Measurements from ENCODE around the gene DUSP7. TPM values are rescaled to one million over a fixed set of nuclear protein-coding genes. Genes with fewer than 3 reads are reported as not detected.
A peak's percentile ranks its signal among the peaks of the same experiment; 100 is the strongest.

DUSP7 gene
- total RNA-seq, 1 experiment from 2014 or later, result 11.3 TPM

- DNase-seq (ENCODE audit: extremely low read depth, low read depth), result no peak
These were observed 12.8 kb upstream of the DUSP7 start for GRCh38 chr3:52069135-52069534.

- no peak for DNase-seq (ENCODE audit: extremely low read depth, low read depth)
These were observed 12.4 kb upstream of the DUSP7 start for GRCh38 chr3:52068730-52069129.

GRCh38 chr3:52068055-52068571 is 11.7 kb upstream of the DUSP7 start:
- no peak for DNase-seq (ENCODE audit: extremely low read depth, low read depth)

- DNase-seq (ENCODE audit: extremely low read depth, low read depth), result no peak
These were observed 11.2 kb upstream of the DUSP7 start for GRCh38 chr3:52067526-52067925.

- DNase-seq (ENCODE audit: extremely low read depth, low read depth), result no peak
These were observed 10.7 kb upstream of the DUSP7 start for GRCh38 chr3:52067046-52067445.

- DNase-seq (ENCODE audit: extremely low read depth, low read depth), result no peak
These were observed 8.9 kb upstream of the DUSP7 start for GRCh38 chr3:52065264-52065756.

GRCh38 chr3:52064561-52064960 is 8.2 kb upstream of the DUSP7 start:
- DNase-seq (ENCODE audit: extremely low read depth, low read depth), result no peak

- DNase-seq (ENCODE audit: extremely low read depth, low read depth), result no peak
These were observed 6.8 kb upstream of the DUSP7 start for GRCh38 chr3:52063026-52063723.

GRCh38 chr3:52062505-52062904 is 6.1 kb upstream of the DUSP7 start:
- DNase-seq (ENCODE audit: extremely low read depth, low read depth), result no peak

- DNase-seq (ENCODE audit: extremely low read depth, low read depth), result no peak
These were observed 4.9 kb upstream of the DUSP7 start for GRCh38 chr3:52061121-52061910.

GRCh38 chr3:52059781-52060180 is 3.4 kb upstream of the DUSP7 start:
- DNase-seq (ENCODE audit: extremely low read depth, low read depth), result no peak

GRCh38 chr3:52057812-52058495 is 1.6 kb upstream of the DUSP7 start:
- DNase-seq (ENCODE audit: extremely low read depth, low read depth), result no peak

GRCh38 chr3:52056968-52057811 is 819 bp upstream of the DUSP7 start:
- peak; percentile 97 for DNase-seq (ENCODE audit: extremely low read depth, low read depth)

- DNase-seq (ENCODE audit: extremely low read depth, low read depth), result peak; percentile 24
These were observed 627 bp downstream of the DUSP7 start for GRCh38 chr3:52055537-52056351.

- DNase-seq (ENCODE audit: extremely low read depth, low read depth), result no peak
These were observed 1.5 kb downstream of the DUSP7 start for GRCh38 chr3:52054661-52055511.

- DNase-seq (ENCODE audit: extremely low read depth, low read depth), result no peak
These were observed 2.8 kb downstream of the DUSP7 start for GRCh38 chr3:52053307-52054304.

GRCh38 chr3:52052831-52053306 is 3.5 kb downstream of the DUSP7 start:
- peak; percentile 51 for DNase-seq (ENCODE audit: extremely low read depth, low read depth)

All from NCI-H460 (cell line).